Stimulated activated CD8-positive, alpha-beta memory T cell treated with anti-CD3 and anti-CD28 coated beads, Interleukin-12 subunit alpha, Interleukin-12 subunit beta, amount 100 ng/mL, for 4 hours (primary cell): ENCODE results near the gene KSR2.

Experiments
- DNase-seq: peaks from one replicate; pipeline ENCODE4 v3.0.0-alpha.2; 2020; ENCODE audit warnings: low read depth

KSR2 gene

GRCh38 chr12:117526757-117527478 lies 441.9 kb downstream of the KSR2 start:
- DNase-seq: no peak

- DNase-seq: no peak
Measured at GRCh38 chr12:117525766-117526165, 443.0 kb downstream of the KSR2 start.

- DNase-seq: no peak
Measured at GRCh38 chr12:117524806-117525205, 444.0 kb downstream of the KSR2 start.

- no peak for DNase-seq
Measured at GRCh38 chr12:117523971-117524370, 444.8 kb downstream of the KSR2 start.

DNA sequence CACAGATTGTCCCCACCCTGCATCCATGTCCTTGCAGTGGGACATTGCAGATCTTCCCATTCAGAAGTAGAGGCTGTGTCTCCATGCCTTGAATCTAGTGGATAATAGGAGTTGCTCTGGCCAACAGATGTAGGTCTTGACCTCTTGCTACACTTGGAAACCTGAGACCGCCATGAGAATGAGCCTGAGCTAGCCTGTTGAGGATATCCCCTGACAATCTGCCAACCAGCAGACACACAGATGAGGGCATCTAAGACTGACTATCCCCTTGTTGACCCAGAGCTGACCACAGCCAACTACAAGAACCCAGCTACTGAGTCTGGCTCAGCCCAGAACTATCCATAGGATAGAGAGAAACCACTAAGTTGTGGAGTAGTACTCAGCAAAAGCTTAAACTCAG lies 446.2 kb downstream of the KSR2 start:
- no peak for DNase-seq

DNA sequence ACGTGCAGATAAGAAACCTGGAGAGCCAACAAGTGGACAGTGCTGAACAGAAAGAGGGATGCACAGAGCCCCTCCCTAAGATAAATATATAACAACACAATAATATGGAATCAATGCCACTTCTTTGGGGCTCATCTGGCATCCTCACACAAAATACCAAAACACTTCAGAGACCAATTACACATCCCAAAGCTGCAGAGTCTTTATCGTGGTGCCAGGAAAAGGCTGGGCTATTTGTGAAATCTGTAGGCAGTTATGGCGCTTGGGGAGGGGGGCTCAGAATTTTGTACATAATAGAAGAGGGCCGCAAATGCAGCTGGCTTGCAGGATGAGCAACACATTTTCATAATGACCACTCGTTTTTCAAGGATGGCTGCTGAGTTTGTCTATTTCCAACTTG lies 446.9 kb downstream of the KSR2 start:
- DNase-seq: no peak

- no peak for DNase-seq
Measured at GRCh38 chr12:117521346-117521745, 447.4 kb downstream of the KSR2 start.

- no peak for DNase-seq
Measured at GRCh38 chr12:117518594-117519270, 450.1 kb downstream of the KSR2 start.

DNA sequence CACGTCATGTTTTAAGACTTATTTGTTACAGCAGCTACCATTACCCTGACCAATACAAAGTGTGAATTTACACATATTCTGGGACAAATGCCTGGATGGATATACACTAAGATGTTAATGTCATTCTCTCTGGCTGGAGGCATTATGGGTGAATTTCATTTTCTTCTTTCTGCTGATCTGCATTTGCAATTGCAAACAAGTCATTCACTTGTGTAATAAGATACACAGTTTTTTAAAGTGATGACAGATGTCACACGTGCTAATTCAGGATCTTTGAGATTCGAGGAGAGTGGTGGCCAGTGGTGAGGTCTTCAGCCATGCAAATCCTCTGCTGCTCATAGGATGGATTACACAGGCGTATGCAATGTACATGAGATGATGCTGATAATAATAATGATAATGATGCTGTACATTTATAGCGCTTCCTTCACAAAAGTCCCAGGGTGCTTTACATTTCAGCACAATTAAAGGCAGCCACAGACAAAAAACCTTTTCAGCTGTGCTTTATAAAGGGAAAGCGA lies 451.5 kb downstream of the KSR2 start:
- no peak for DNase-seq

DNA sequence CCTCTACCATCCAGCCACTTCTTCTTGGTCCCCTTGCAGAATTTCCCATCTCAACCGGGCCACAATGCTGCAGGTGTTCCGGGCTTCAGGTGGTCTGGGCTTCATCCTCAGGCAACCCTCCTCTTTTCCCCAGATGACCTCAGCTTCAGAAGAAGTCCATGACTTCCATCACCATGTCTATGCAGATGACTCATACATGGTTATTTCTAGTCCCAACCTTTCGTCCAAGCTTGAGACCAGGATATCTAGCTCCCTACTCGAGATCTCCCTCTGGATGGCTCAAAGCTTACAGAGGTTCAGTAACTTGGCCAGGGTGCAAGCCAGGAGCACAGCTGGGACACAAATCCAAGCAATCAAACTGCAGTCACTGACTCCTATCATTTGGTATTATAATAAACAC lies 452.8 kb downstream of the KSR2 start:
- no peak for DNase-seq

DNA sequence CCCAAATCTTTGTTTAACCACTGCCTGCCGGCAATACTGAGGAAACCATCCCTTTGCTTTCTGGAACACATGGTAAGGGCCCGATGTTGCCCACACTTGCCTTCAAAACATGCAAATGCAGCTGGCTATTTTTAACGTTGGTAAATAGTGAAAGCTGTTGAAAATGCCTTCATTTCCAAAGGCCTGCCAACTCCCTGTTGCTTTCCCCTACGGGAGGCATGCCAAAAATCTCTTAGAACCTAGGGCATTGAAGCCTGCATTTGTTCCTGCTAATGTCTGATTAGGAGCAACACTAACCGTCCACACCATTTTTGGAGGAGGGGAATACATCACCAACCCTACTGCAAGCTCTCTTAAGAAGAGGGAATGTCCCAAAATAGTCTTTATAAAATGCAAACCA lies 454.8 kb downstream of the KSR2 start:
- DNase-seq: no peak

- DNase-seq: no peak
Measured at GRCh38 chr12:117513353-117513752, 455.4 kb downstream of the KSR2 start.

DNA sequence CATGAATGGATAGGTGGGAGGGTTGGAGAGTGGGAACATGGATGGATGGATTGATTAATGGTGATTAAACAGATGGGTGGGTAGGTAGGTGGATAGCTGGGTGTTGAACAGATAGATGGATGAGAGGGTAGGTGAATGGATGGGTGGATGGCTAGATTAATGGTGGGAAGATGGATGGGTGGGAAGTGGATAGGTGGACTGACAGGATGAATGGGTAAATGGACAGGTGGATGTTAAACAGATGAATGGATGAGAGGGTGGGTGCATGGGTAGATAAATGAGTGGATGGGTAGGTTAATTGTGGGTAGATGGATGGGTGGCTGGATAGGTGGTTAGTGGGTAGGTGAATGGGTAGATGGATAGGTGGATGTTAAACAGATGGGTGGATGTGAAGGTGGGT lies 460.3 kb downstream of the KSR2 start:
- no peak for DNase-seq

DNA sequence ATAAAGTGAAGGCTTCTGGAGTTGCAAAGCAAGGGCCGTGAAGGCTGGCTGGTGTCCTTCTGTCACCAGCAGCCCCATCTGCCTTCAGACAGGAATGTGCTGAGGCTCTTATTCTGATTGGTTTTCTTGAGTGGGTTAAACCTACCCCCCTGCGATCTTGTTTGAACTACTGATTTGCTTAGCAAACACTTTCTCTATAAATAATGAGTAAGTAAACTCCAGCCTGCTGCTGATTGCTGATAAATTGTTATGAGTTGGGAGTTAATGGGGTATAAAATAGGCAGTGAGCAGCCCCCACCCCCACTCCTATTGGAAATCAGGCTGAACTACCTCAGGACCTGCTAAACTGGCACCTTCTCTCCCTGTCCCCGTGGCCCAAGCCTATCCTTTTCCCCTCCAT lies 461.2 kb downstream of the KSR2 start:
- DNase-seq: no peak

GRCh38 chr12:117506333-117506732 lies 462.5 kb downstream of the KSR2 start:
- DNase-seq: no peak

- DNase-seq: no peak
Measured at GRCh38 chr12:117502633-117503032, 466.2 kb downstream of the KSR2 start.

DNA sequence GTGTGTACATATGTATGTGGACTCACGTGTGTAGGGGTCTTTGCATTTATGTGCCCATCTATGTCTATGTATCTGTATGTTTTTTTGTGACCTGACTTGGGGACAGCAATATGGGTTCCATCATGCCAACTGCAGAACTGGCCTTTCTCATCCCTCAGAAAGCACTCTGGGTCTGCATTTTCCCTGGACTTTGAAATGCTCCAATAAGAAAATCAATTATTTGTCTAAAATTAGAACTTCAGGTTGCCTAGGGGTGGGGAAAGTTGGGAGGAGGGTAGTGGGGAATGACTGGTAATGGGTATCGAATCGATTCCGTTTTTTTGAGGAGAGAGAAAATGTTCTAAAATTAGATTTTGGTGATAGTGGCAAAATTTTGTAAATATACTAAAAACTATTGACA lies 466.6 kb downstream of the KSR2 start:
- DNase-seq: no peak

- DNase-seq: no peak
Measured at GRCh38 chr12:117501076-117501869, 467.5 kb downstream of the KSR2 start.

GRCh38 chr12:117499759-117500485 lies 468.9 kb downstream of the KSR2 start:
- no peak for DNase-seq

- DNase-seq: no peak
Measured at GRCh38 chr12:117498880-117499279, 469.9 kb downstream of the KSR2 start.

GRCh38 chr12:117498256-117498655 lies 470.5 kb downstream of the KSR2 start:
- no peak for DNase-seq

DNA sequence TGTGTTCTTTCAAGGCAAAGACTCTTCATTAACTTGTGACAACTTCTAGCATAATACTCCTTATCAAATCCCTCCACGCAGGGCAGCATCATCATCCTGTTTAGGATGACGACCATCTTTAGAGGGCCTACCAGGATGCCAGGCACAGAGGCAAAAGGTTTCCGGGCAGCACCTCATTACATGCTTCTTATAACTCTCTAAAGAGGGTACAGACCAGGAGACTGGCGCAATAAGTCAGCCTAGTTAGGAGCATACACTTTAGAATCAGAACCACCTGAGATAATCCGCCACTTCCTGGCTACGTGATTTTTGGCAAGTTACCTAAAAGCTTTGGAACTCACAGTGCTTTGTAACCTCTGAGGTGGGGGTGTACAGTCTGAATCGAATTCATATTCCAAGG lies 471.4 kb downstream of the KSR2 start:
- DNase-seq: no peak
